Measurements from ENCODE around the gene ARHGEF12.

ARHGEF12 gene

GRCh38 chr11:120523196-120523595 lies 187.0 kb downstream of the ARHGEF12 start:
- no peak for DNase-seq

GRCh38 chr11:120524536-120525085 lies 188.4 kb downstream of the ARHGEF12 start:
- no peak for DNase-seq

GRCh38 chr11:120525261-120526171 lies 189.3 kb downstream of the ARHGEF12 start:
- no peak for DNase-seq

GRCh38 chr11:120526241-120526640 lies 190.0 kb downstream of the ARHGEF12 start:
- DNase-seq: no peak

DNA sequence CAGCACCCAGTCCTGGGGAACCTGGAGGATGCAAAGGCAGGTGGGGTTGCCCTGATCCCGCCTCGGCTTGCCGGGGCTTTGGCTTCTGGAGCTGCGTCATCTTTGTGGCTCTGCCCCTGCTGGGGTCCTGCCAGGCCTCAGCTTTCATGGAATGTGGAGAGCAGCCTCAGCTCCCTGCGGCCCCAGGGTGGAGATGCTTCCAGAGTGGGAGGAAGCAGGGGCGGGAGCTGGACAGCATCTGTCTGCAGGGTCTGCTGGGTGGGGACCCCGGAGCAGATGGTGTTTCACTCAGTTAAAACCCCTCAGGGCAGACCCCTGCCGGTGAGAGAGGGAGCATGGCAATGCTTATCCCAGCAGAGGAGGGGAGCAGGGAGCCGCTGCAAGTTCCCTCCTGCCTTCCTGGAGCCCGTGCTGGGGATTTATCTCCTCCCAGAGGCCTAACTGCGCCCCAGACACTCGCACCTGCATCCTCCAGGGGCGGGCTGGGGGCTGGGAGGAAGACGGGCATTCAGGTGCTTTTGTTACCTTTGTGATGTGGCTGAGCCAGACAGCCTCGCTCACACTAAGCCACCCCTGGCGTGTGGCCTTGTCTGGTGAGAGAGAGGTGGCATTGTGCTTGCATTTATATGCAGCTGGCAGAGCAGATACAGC lies 191.0 kb downstream of the ARHGEF12 start:
- DNase-seq: peak; percentile 56

DNA sequence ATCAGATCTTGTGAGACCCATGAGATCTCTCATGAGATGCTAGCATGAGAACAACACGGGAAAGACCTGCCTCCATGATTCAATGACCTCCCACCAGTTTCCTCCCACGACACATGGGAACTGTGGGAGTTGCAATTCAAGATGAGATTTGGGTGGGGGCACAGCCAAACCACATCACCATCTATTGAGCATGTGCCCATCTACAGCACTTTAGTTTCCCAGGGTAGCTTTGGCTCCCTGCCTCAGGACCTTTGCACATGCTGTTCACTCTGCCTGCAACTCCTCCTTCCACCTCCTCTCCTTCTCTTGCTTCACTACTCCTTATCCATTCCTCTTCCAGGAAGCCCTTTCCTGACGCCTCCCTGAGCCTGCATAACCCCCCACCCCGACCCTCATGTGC lies 192.5 kb downstream of the ARHGEF12 start:
- no peak for DNase-seq

GRCh38 chr11:120529214-120529613 lies 193.0 kb downstream of the ARHGEF12 start:
- no peak for DNase-seq

DNA sequence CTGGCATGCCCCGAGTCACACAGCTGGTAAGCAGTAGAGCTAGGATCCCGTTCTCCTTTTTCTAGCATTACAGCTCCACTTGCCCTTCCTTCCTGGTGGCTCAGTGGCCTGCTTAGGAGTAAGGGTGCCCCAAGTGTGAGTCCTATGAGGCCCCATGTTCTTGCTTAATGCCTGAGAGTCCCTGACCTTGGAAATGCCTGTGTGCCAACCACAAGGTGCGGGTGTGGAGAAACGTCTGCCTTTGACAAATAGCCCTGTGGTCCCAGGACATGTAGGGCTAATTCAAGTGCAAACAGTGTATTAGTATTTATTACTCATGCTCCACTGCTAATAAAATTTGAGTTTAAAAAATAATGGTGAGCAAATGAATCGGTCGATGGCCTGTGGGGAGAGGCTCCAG lies 193.7 kb downstream of the ARHGEF12 start:
- DNase-seq: no peak

GRCh38 chr11:120532082-120532831 lies 196.0 kb downstream of the ARHGEF12 start:
- no peak for DNase-seq

- DNase-seq: no peak
These were observed 196.6 kb downstream of the ARHGEF12 start for GRCh38 chr11:120532832-120533196.

DNA sequence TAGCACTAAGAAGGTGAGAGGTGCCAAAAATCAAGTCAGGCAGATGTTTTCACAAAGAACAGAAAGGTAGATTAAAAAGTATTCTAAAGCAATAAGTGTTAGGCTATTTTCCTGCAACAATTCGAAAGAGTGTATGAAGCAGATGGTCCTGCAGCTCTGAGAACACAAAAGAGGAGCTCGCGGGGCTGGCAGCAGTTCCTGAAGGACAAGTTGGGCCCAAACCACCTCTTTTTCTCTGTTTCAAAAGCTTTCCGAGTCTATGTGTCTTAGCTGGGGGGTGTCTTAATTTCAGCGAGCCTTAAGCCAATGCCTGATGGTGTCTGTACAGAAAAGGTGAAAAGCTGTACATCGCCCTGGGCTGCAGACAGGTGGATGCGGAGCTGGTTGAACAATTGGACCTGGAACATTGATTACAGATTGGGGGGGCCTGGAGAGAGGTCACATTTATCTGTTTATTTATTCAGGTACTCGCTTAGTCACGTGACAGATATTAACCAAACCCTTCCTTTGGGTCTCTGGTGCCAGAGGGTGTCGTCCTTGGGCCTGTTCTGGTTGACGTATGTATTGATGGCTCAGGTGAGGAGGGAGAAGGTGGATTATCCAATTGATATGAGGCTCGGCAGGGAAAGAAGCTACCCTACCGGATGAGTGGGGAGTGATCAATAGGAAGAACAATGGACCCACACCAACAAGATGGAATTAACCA lies 200.0 kb downstream of the ARHGEF12 start:
- no peak for DNase-seq

DNA sequence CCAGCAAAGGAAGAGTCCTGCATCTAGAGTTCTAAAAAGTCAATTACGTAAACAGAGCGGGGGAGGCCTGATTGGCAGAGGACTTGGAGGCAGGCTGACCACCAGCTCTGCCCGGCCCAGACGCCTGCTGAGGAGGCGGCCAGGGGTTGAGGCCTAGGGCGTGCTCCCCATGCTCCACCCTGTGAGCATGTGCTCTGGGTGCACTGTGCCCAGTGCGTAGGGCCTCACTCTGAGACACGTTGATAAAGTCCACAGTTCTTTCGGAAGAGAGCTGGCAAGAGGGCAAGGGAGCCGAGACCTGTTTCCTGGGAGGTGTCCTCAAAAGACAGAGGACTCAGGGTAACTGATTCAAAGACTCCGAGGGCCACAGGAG lies 200.6 kb downstream of the ARHGEF12 start:
- no peak for DNase-seq

- no peak for DNase-seq
These were observed 201.8 kb downstream of the ARHGEF12 start for GRCh38 chr11:120537996-120538395.

DNA sequence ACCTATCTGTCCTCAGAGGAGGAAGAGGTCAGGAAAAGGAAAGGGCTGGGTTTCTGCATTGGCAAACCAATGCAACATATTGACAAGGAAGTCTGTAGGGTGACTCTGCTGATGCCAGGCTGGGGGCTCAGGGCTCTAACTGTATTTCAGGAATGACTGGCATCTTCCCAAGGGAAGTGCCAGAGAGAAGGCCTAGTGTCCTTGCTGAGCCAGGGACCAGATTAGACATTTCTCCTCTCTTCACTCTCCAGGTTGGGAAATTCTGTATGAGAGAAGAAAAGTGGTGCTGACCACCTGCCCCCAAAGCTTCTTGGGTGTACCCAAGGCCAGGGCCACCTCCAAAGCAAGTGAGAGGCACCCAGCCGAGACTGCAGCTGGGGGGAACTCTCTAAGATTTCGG lies 202.5 kb downstream of the ARHGEF12 start:
- no peak for DNase-seq

Data from NCI-H82 (cell line).